NCI-H2081 treated with DMSO at 0.1 percent for 48 hours (cell line): Measurements from ENCODE around the gene MACROD1.
"Not testable (repeated sequence)": the region's sequence is repeated elsewhere in the genome, so short reads cannot be mapped to it uniquely, and the experiment has no call there.

Experiments
- DNase-seq: peaks from one replicate; lab custom pipeline; 2025; lab: John Stamatoyannopoulos, UW

The MACROD1 gene

DNA sequence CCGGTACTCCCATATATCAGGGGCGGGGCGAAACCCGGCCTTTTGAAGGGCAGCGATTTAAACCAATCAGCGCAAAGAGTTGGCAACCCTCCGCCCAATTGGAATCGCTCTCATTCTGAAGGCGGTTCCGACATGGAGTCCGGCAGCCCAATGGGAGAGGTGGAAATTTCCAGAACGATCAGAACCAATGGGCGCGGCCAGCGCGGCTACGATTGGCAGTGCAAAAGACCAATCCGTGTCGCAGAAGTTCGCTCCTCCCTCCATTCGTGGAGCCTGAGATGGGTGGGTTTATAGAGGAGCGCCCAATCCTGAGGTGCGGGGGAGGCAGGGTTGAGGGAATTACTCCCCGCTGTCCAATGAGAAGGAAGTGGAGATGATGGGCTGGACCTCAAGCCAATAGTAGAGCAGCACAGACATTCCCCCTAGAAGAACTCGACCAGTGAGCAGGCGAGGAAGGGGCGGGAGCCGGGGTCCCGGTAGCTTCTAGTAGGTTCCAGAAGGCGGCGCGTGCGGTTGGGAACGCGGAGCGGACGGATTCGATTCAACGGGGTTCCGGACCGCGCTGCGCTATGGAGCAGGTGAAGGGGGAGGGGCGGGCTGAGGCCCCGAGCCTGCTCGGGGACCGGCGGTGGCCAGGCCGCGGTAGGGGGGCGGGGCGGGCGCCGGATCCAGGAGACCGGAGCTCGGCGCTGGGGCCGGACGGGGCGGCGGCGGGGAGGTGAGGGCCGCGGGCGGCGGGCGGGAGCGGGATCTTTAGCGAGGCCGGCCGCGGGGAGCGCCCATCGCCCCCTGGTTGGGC is 20.0 kb upstream of the MACROD1 start, which contains the start of gene STIP1:
Gene STIP1 (plus strand): TSS at position 479 of the 799 bp plus-strand sequence. CDS start 91 bp downstream, at position 570.
- DNase-seq: peak; percentile 99

- no peak for DNase-seq
Observed at GRCh38 chr11:64185175-64185692, 19.3 kb upstream of the MACROD1 start.

DNA sequence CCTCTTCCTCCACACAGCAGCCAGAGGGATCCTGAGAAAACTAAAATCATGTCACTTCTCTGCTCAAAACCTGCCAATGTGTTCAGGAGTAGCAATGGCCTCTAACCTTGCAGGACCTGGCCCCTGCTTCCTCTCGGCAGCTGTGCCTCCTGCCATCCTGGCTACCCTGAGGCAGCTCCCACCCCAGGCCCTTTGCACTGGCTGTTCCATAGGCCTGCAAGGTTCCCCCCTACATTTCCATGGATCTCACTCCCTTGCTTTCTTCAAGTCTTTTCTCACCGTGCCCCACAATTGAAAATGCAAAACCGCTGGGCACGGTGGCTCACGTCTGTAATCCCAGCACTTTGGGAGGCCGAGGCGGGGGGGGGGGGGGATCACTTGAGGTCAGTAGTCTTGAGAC is 18.0 kb upstream of the MACROD1 start:
- DNase-seq: no peak

DNA sequence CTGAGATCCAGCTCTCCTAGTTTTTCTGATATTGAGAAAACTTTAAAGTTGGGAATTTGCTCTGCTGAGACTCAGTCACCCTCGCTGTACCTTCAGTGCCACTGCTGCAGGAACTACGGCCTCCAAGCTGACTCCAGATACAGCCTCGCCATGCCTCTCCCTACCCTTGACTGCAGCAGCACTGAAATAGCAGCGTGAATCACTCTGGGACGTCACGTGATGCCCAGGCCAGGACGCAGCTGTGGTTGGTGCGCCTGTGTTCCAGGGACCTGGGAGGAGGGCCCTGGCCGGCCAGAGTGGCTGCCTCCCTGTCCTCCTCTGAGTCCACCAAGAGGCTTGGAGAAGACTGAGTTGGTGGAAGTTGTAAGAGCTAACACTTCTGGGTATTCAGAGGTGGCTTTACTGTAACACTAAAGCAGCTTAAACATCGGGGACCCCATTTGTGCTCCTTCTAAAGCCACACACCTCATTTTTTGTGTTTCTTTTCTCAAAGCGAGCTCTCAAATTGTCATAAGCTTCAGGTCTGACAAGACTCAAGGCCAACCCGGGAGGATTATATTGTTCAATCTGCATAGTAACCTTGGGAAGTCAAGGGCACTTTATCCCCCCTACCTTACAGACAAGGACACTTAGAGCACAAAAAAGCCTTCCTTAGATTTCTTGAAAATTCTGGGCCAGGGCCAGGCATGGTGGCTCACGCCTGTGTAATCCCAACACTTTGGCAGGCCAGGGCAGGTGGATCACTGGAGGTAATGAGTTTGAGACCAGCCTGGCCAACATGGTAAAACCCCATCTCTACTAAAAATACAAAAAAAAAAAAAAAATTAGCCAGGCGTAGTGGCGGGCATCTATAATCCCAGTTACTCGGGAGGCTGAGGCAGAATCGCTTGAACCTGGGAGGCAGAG is 15.8 kb upstream of the MACROD1 start:
- DNase-seq: no peak

DNA sequence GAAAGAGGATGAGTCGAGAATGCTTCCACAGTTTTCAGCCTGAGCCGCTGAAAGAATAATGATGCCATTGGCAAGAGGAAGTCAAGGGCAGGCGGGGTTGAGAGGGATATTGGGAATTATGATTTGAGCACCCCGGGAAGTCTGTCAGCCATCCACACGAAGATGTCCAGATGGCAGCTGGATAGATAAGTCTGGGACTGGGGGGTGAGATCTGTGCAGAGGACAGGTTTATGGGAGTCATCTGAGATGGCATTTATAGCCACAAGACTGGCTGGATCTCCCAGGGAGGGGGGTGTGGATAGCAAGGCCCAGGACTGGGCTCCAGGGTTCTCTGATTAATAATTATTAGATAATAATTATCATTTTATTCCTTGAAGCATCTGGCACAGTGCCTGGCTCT is 15.0 kb upstream of the MACROD1 start:
- DNase-seq: no peak

- DNase-seq: no peak
Observed at GRCh38 chr11:64178951-64179639, 13.2 kb upstream of the MACROD1 start.

DNA sequence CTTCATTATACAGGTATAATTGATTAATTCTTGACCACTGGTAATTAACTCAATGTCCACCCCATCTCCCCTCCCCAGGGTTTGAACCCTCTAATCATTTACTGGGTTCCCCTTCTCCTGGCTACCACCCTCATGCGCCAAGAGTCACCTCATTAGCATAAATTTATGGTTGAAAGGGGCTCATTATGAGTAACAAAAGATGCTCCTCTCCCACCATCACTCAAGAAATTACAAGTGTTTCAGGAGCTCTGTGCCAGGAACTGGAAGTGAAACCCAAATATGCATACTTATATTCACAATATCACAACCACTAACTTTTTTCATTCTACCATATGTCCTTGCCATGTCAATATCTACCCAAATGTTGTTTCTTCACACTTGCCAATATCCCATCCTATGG is 12.3 kb upstream of the MACROD1 start:
- no peak for DNase-seq

DNA sequence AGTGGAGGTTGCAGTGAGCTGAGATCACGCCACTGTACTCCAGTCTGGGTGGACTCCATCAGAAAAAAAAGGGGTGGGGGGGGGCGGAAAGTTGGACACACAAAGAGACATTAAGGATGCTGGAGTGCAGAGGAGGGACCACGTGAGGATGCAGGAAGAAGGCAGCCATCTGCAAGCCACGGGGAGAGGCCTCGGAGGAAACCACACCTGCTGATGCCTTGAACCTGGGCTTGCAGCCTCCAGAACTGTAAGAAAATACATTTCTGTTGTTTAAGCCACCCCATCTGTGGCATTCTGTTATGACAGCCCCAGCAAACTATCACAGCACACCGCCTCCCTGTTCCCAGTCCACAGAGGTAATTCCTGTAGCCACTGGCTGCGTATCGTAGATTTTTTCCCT is 10.8 kb upstream of the MACROD1 start:
- DNase-seq: no peak

- no peak for DNase-seq
Observed at GRCh38 chr11:64173616-64174355, 7.9 kb upstream of the MACROD1 start.

DNA sequence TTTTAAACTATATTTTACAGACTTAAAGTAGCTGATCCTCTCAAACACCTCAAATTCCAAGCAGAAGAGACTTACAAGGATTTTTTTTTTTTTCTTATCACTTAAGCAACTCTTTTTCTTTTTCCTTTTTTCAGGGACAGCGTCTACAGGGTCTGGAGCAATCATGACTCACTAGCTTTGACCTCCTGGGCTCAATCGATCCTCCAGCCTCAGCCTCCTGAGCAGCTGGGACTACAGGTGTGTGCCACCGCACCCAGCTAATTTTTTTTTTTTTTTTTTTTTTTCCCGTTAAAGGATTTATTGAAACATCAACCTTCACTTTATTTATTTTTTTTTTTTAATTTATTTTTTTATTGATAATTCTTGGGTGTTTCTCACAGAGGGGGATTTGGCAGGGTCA is 4.5 kb upstream of the MACROD1 start:
- no peak for DNase-seq

GRCh38 chr11:64165481-64165841 is 452 bp downstream of the MACROD1 start:
- DNase-seq: no peak

GRCh38 chr11:64164392-64165312 is 1.3 kb downstream of the MACROD1 start:
- no peak for DNase-seq

GRCh38 chr11:64163951-64164350 is 2.0 kb downstream of the MACROD1 start:
- no peak for DNase-seq

- not testable (repeated sequence) for DNase-seq
Observed at GRCh38 chr11:64162769-64163168, 3.1 kb downstream of the MACROD1 start.

- no peak for DNase-seq
Observed at GRCh38 chr11:64161037-64161436, 4.9 kb downstream of the MACROD1 start.

- DNase-seq: no peak
Observed at GRCh38 chr11:64157631-64158394, 8.1 kb downstream of the MACROD1 start.

- DNase-seq: no peak
Observed at GRCh38 chr11:64156235-64157011, 9.5 kb downstream of the MACROD1 start.

DNA sequence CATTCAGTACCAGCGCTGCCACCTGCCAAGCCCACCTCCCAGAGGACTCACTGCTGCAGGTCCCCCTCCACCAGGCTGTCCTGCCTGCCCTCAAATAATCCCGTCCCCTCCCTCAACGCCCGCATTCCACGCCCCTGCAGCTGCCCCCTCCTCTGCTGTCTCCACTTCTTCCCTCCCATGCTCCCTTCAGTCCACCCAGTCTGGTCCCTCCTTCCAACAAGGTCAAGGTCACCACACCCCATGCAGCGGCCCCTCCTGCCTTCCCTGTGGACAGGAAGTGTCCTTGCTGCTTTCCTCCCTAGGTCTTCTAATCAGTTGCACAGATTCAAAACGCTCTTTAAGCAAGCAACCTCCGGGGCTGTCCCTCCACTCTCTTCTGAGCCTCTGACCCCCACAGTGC is 12.1 kb downstream of the MACROD1 start:
- no peak for DNase-seq
